Osteoblast (primary cell): ENCODE measurements around the gene RUFY4. TPM values are rescaled to one million over a fixed set of nuclear protein-coding genes. Genes with fewer than 3 reads are reported as not detected.
A peak's percentile ranks its signal among the peaks of the same experiment; 100 is the strongest.
"Not testable (repeated sequence)": the region's sequence is repeated elsewhere in the genome, so short reads cannot be mapped to it uniquely, and the experiment has no call there.

Experiments used
- DNase-seq: peaks from one replicate; pipeline ENCODE4 v3.0.0; 2011; ENCODE audit warnings: low spot score, mixed read lengths; ENCODE audit not compliant: insufficient read length; ENCODE audit errors: missing footprints
- H2AFZ ChIP-seq: 2 replicates; pipeline ENCODE4 v1.6.0; 2011; ENCODE audit warnings: mild to moderate bottlenecking, low read length
- H3K27ac ChIP-seq: 2 replicates; pipeline ENCODE4 v1.5.1; 2011; ENCODE audit warnings: mild to moderate bottlenecking, low read depth, low read length, moderate library complexity
- H3K27me3 ChIP-seq: 2 replicates; pipeline ENCODE4 v1.6.0; 2012; ENCODE audit warnings: mild to moderate bottlenecking, control low read depth, inconsistent platforms, low read length, moderate library complexity; ENCODE audit not compliant: insufficient read depth
- H3K36me3 ChIP-seq: 2 replicates; pipeline ENCODE4 v1.5.1; 2011; ENCODE audit warnings: mild to moderate bottlenecking, low read length, control low read depth, moderate library complexity; ENCODE audit not compliant: insufficient read depth
- H3K4me1 ChIP-seq: 2 replicates; pipeline ENCODE4 v1.5.1; 2011; ENCODE audit warnings: mild to moderate bottlenecking, low read length, control low read depth, moderate library complexity; ENCODE audit not compliant: insufficient read depth
- H3K4me2 ChIP-seq: 2 replicates; pipeline ENCODE4 v1.6.0; 2011; ENCODE audit warnings: mild to moderate bottlenecking, low read length; ENCODE audit not compliant: insufficient read depth
- H3K4me3 ChIP-seq: fragments of 200-600 bp; sonication (generic); 3 replicates; pipeline ENCODE4 v1.5.1; 2012; ENCODE audit warnings: mild to moderate bottlenecking, low read length, inconsistent platforms; ENCODE audit not compliant: insufficient read depth
- H3K79me2 ChIP-seq: 2 replicates; pipeline ENCODE4 v1.6.0; 2012; ENCODE audit warnings: mild to moderate bottlenecking, low read length, control low read depth, inconsistent platforms; ENCODE audit not compliant: insufficient read depth
- H3K9me3 ChIP-seq: 2 replicates; pipeline ENCODE4 v1.5.1; 2011; ENCODE audit warnings: low read depth, low read length, control low read depth
- H4K20me1 ChIP-seq: 2 replicates; pipeline ENCODE4 v1.6.0; 2012; ENCODE audit warnings: mild to moderate bottlenecking, low read length, control low read depth; ENCODE audit not compliant: insufficient read depth
- CTCF ChIP-seq: IDR thresholded peaks from 2 replicates; pipeline ENCODE4 v1.5.1; 2011; ENCODE audit warnings: mild to moderate bottlenecking, low read depth, low read length, moderate library complexity; ENCODE audit errors: extremely low read depth
- total RNA-seq: library from RNA; depleted of rRNA; stranded (reverse); fragments of >200 nt; gene quantifications from 2 replicates; pipeline ENCODE4 v1.2.3, GENCODE V29; 2012

The RUFY4 gene
- total RNA-seq, 1 donor, result not detected

GRCh38 chr2:218033590-218034496 lies 35.2 kb upstream of the RUFY4 start:
- Histone ChIP-seq H2AFZ (no peak overlapping the region), H3K27ac (no peak overlapping the region), H3K4me1 (no peaks in the 10 kb centered on the region), H4K20me1 (no peaks in the 10 kb centered on the region), H3K4me2 (no peak overlapping the region), H3K36me3 (no peaks in the 10 kb centered on the region), H3K27me3 (peaks cover 39% of the 10 kb centered on the region), H3K9me3 (no peaks in the 10 kb centered on the region), H3K79me2 (no peaks in the 10 kb centered on the region), H3K4me3 (no peak overlapping the region)
- DNase-seq, result peak; percentile 66
- TF ChIP-seq CTCF, result no peak

GRCh38 chr2:218034497-218035213 lies 34.4 kb upstream of the RUFY4 start:
- peak; percentile 56 for TF ChIP-seq CTCF
- H2AFZ ChIP-seq, H3K36me3 ChIP-seq, H3K27ac ChIP-seq, H4K20me1 ChIP-seq, H3K4me1 ChIP-seq, H3K9me3 ChIP-seq, H3K79me2 ChIP-seq: not testable (repeated sequence)
- Histone ChIP-seq H3K4me2 (peak overlapping the region; percentile 66), H3K4me3 (peak overlapping the region; percentile 51), H3K27me3 (peaks cover 45% of the 10 kb centered on the region)
- peak; percentile 92 for DNase-seq

GRCh38 chr2:218035463-218036100 lies 33.5 kb upstream of the RUFY4 start:
- Histone ChIP-seq H3K27ac (no peak overlapping the region), H4K20me1 (no peaks in the 10 kb centered on the region), H3K4me1 (no peaks in the 10 kb centered on the region), H3K36me3 (no peaks in the 10 kb centered on the region), H2AFZ (no peak overlapping the region), H3K4me3 (no peak overlapping the region), H3K4me2 (no peak overlapping the region), H3K27me3 (peaks cover 49% of the 10 kb centered on the region), H3K79me2 (no peaks in the 10 kb centered on the region), H3K9me3 (no peaks in the 10 kb centered on the region)
- DNase-seq, result no peak
- no peak for TF ChIP-seq CTCF

GRCh38 chr2:218036371-218036770 lies 32.7 kb upstream of the RUFY4 start:
- H3K9me3 ChIP-seq, result no peaks in the 10 kb centered on the region
- H2AFZ ChIP-seq, result no peak overlapping the region
- H3K79me2 ChIP-seq, result no peaks in the 10 kb centered on the region
- TF ChIP-seq CTCF, result peak; percentile 37
- no peak overlapping the region for H3K27ac ChIP-seq
- H3K27me3 ChIP-seq, result peaks cover 54% of the 10 kb centered on the region
- no peak for DNase-seq
- no peaks in the 10 kb centered on the region for H3K36me3 ChIP-seq
- no peaks in the 10 kb centered on the region for H4K20me1 ChIP-seq
- no peak overlapping the region for H3K4me2 ChIP-seq
- H3K4me3 ChIP-seq, result no peak overlapping the region
- H3K4me1 ChIP-seq, result no peaks in the 10 kb centered on the region
